GM19099 (cell line): ENCODE measurements around the gene SLC2A6.

Experiments
- POLR2A ChIP-seq: IDR thresholded peaks from 3 replicates; pipeline ENCODE4 v1.6.1; 2011; ENCODE audit warnings: low read depth; ENCODE audit not compliant: insufficient read length; ENCODE audit errors: extremely low read depth

SLC2A6 gene

DNA sequence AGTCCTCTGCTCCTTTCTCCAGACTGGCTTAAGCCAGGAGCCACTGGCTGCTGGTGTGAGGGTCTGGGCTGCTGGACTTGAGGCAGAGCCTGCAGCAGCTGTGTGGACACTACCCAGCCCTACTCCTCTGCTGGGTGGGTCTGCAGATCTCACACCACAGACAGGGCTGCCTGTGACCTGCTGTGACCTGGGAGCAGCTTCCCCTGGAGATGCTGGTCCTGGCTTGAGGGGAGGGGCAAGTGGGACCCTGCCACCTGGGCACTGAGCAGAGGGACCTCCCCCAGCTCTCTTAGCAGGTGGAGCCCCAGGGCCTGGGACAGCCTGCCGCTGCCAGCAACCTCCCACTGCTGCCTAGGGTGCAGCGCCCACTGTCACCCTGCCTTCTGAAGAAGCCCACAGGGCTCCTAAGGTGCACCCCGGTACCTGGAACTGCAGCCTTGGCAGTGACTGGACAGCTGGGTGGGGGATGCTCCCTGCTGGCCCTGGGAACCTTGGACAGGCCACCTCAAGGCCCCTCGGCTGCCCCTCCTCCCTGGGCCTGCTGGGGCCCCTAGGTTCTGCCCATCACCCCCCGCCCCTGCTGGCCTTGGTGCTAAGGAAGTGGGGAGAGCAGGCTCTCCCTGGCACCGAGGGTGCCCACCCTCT is 10.0 kb downstream of the SLC2A6 start:
- TF ChIP-seq POLR2A, result peak; percentile 14

DNA sequence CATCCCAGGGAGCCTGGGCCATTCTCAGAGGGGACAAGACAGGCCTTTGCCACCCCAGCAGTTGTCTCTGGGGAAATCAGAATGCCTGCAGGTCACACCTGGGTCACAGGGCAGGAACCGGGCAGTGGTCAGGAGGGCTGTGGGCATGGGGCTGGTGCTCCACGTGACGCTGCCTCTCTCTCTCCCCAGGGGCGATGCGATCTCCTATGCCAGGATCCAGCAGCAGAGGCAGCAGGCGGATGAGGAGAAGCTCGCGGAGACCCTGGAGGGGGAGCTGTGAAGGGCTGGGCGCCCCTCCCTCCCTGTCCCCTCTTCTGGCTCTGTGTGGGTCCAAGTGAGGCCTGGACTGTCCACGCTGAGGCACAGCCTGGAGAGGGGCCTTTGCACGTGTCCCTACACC is 10.5 kb downstream of the SLC2A6 start:
- no peak for TF ChIP-seq POLR2A

DNA sequence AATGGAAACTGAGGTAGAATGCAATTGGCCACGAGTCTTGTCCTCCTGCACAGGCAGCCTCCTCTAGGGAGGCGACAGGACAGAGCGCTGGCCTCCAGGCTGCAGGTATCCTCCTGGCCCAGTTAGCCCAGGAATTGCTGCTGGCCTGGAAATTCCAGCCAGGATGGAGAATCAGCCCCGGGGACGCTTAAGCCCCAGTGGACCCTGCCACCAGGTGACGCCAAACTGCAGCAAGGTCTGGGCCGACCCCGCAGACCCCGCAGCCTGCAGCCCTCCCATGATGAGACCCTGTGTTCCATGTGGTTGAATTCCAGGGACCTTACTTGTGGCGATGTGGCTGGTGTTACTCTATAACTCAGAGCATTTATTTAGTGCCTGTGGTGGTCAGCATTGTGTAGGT is 11.8 kb downstream of the SLC2A6 start:
- no peak for TF ChIP-seq POLR2A

DNA sequence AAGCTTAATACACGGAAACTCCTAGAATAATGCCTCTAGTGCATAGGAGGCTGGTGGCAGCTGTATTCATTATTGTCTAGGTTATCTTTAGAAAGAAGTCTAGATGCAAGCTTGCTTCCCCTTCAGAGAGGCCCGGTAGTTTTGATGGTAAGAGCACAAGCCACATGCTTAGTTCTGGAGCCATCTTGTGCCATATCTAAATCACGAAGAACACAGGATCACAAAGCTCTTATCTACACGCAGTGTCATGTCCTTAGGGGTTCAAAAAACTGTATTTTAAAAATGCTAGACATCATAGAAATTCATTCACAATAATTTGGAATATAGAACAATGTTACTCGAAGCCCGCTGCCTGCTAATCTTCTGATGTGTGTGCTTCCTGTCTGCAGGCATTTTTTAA is 12.9 kb downstream of the SLC2A6 start:
- no peak for TF ChIP-seq POLR2A

DNA sequence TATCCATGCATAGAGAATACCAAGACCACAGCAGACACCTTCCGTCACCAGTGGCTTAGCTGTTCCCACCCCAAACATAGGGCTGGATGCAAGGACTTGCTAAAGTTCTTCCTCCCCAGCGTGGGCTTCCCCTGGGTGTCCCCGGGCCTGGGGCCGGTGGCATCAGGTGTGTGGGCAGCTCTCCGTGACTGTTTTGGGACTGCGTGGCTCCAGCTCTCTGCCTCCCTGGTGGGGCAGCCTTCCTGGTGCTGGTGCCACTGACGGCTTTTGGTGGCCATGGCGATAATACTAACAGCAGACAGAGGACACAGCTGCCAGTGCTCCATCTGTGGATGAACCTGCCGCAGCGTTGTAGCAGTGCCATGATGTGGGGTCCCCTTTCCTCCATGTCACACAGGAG is 14.3 kb downstream of the SLC2A6 start:
- no peak for TF ChIP-seq POLR2A

DNA sequence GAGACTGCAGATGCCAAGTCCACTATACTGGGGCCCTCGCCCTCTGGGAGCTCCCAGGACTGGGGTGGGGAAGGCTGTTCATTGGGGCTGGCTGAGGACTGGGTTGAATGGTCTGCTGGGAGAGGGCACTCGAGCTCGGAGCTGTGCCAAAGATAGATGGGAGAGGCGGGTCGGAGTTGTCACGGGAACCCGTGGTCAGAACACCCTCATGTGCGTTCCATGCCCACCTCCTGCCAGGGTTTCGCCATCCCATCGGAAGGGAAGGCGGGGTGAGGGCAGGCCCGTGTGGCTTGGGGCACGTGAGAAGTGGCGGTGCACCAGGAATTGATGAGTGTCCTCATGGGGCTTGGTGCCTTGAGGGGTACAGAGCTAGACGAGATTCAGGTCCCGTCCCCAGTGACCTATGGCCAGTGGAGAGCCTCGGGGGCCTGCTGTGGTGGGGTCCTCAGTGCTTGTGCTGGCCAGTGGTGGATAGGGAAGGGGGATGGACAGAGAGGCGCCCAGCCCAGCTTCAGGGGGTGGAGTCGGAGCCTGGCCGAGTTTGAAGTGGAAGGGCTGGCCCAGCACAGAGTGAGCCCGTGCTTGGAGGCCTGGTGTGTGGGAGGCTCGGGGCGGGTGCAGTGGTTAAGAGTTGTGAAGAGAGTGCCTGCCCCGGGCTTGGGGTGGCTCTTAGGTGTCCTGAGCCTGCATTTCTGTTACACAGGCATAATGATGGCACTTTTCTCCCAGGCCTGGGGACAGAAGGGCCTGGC is 14.9 kb downstream of the SLC2A6 start:
- TF ChIP-seq POLR2A, result no peak

DNA sequence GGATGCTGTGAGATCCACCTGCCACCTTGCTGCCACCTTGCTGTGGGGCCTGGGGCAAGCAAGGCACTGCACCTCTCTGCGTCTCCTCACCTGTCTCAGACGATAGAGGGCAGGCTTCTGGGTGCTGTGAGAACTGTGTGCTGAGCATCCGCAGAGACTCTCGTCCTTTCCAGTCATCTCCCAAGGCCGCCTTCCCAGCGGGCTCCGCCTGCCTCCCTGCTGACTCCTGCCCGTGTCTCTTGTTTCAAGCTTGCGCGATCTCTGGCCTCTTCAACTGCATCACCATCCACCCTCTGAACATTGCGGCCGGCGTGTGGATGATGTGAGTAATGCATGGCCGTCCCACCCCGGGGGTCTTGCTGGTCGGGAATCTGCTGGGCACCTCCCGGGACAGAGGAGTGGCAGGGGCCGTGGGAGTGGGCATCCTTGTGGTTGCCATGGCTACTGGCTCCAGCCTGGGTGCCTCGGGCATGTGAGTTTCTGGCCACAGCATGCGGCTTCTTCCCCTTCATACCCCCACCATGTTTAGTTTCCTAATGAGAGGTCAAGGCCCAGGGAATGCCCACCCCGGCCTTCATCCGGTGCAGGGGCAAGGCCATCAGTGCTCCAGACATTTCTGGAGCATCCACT is 15.6 kb downstream of the SLC2A6 start:
- no peak for TF ChIP-seq POLR2A

DNA sequence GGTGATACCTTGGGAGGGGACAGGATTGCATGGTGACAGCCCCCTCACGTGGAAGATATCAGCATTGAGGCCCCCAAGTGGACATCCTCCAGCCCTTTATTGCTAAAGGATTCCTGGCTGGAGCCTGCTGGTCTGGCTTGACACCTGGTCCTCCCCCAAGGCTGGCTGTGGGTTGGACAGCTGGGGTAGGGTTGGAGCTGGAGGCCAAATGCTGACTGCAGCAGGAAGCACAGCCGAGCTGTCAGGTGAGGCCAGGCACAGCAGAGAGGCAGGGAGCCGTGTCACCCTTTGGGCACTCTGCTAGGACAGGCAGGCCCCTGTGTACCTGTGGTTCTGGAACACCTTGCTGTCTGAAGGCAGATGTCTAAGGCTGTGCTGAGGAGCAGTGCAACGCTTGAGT is 16.9 kb downstream of the SLC2A6 start:
- TF ChIP-seq POLR2A, result no peak

DNA sequence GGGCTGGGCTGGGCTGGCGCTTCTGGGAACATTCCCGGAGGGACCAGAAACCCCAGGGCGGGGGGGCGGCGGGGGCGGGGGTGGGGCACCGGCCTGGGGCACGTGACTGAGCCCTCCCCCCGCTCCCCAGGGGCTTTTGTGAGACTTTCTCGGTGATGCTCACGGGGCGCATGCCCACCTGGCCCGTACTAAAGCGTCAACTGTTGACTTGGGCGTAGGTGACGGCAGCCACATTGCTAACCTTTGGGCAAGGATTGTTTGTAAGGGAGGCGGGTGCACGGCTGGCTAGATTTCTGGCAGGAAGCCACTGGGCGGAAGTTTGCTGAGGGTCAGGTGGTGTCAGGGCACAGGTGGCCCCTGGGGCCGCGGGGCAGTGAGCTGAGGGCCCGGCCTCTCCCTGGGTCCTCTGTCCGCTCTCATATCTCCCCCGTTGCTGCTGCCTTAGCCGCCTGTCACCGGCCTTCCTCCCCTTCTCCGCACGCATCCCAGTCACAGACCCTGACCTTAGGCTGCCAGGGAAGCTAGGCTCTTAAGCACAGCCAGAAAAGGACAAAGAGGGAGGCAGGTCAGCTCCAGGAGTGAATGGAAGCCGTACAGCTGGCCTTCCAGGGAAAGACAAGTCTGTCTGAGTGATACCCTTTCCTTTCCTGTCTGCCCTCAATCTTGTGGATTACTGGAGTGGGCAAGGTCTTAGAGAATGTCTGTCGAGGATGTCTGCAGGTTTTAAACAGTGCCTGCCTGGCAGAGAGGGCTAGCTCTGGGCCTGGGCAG is 18.3 kb downstream of the SLC2A6 start:
- TF ChIP-seq POLR2A, result peak; percentile 12

DNA sequence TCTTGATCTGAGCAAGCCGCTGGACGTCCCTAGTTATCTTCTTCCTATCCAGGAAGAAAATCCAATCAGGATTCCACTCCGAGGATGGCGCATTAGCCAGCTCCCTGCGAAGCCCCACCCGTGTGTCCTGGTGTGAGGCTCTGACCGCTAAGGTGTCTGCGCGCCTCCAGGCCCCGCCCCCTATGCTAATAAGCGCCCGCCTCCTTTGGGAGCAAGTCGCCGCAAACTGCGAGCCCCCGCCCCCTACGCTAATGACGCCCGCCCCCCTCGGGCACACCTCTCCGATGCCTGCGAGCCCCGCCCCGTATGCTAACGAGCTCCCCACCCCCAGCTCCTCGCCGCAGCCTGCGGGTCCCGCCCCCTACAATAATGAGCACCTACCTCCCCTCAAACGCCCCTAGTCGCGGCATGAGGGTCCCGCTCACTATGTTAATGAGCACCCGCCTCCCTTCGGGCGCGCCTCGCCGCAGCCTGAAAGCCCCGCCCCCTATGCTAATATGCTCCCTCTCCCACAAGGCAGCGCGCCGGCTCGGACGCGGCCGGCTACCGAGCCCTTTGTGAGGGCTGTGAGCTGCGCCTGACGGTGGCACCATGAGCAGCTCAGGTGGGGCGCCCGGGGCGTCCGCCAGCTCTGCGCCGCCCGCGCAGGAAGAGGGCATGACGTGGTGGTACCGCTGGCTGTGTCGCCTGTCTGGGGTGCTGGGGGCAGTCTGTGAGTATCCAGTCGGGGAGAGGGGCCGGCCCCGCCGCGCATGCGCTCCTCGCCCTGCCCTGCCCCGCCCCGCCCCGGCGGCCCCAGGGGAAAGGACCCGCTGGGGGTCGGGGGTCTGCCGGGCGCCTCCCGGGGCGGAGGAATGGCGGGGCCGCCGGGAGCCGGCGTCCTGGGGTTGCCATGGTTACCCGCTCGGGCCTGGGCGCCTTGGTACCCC is 19.2 kb downstream of the SLC2A6 start, which contains the start of gene CACFD1:
Gene CACFD1 (plus strand): TSS at position 503 of the 929 bp plus-strand sequence. CDS start 89 bp downstream, at position 592.
- TF ChIP-seq POLR2A, result peak; percentile 62

DNA sequence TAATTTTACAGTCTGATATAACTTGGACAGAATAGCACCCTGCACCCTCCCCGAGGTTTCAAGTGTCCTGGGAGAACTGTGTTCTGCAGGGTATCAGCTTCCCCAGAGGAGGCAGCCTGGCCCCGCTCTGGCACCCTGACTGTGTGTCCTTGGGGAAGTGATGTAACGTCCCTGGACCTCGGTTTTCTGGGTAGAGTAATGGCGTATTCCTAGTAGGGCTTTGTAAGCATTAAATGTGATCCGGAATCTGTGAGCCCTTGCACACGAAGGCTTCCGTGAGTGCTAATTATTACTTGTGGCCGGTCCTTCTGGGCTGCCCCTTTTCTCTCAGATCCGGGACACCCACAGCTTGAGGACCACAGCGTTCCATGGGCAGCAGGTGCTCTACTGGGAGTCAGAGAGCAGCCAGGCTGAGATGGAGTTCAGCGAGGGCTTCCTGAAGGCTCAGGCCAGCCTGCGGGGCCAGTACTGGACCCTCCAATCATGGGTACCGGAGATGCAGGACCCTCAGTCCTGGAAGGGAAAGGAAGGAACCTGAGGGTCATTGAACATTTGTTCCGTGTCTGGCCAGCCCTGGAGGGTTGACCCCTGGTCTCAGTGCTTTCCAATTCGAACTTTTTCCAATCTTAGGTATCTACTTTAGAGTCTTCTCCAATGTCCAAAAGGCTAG is 20.1 kb downstream of the SLC2A6 start:
- no peak for TF ChIP-seq POLR2A

DNA sequence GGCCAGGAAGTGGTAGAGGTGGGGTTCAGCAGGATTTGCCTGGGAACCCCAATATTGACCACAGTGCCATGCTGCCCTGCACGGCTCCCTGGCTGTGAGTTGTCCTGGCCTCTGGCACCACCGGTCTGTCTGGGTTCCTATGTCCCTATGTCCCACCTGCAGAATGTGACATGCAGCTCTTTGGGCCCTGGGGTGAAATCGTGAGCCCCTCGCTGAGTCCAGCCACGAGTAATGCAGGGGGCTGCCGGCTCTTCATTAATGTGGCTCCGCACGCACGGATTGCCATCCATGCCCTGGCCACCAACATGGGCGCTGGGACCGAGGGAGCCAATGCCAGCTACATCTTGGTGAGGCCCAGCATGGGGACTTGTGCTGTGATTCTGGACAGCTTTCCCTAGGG is 21.2 kb downstream of the SLC2A6 start:
- no peak for TF ChIP-seq POLR2A

DNA sequence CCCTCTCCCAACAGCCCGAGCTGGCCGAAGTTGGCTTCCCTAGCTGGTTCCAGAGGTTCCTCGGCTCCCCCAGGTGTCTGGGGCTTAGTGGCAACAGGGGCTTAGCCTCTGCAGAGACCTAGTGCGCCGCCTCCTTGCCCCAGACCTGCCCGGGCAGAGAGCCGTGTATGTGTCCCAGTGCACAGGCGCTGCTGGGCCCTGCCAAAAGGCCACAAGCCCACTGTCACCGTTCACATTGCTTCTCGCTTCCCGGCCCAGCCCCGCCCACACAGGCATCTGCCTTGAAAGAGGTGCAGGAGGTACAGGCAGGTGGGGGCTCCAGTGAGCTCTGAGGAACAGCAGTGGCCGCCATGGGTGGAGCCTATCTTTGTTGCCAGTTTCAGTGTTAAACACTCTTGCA is 21.7 kb downstream of the SLC2A6 start:
- no peak for TF ChIP-seq POLR2A

DNA sequence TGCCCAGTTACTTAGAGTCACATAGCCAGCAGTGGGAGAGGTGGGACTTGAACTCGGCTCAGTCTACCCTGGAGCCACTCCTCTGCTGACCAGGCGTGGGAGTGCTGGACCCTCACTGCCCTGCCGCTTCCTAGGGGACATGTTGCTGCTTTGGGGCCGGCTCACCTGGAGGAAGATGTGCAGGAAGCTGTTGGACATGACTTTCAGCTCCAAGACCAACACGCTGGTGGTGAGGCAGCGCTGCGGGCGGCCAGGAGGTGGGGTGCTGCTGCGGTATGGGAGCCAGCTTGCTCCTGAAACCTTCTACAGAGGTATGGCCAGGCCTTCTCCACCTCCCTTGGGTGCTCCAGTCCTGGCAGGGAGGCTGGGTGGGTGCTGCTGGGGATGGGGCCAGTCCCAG is 22.5 kb downstream of the SLC2A6 start:
- no peak for TF ChIP-seq POLR2A
